ENCODE results near the gene PIK3C3.

Gene PIK3C3

GRCh38 chr18:42053188-42053781 is 98.3 kb downstream of the PIK3C3 start:
- TF ChIP-seq, protein P1, sequence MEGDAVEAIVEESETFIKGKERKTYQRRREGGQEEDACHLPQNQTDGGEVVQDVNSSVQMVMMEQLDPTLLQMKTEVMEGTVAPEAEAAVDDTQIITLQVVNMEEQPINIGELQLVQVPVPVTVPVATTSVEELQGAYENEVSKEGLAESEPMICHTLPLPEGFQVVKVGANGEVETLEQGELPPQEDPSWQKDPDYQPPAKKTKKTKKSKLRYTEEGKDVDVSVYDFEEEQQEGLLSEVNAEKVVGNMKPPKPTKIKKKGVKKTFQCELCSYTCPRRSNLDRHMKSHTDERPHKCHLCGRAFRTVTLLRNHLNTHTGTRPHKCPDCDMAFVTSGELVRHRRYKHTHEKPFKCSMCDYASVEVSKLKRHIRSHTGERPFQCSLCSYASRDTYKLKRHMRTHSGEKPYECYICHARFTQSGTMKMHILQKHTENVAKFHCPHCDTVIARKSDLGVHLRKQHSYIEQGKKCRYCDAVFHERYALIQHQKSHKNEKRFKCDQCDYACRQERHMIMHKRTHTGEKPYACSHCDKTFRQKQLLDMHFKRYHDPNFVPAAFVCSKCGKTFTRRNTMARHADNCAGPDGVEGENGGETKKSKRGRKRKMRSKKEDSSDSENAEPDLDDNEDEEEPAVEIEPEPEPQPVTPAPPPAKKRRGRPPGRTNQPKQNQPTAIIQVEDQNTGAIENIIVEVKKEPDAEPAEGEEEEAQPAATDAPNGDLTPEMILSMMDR (IDR thresholded peaks at IDR 0.05): peak; percentile 88

- TF ChIP-seq, protein P1 (IDR thresholded peaks at IDR 0.05): no peak
Measured at GRCh38 chr18:42064109-42064508, 109.1 kb downstream of the PIK3C3 start.

GRCh38 chr18:42067518-42067917 is 112.5 kb downstream of the PIK3C3 start:
- TF ChIP-seq, protein P1 (IDR thresholded peaks at IDR 0.05): no peak

DNA sequence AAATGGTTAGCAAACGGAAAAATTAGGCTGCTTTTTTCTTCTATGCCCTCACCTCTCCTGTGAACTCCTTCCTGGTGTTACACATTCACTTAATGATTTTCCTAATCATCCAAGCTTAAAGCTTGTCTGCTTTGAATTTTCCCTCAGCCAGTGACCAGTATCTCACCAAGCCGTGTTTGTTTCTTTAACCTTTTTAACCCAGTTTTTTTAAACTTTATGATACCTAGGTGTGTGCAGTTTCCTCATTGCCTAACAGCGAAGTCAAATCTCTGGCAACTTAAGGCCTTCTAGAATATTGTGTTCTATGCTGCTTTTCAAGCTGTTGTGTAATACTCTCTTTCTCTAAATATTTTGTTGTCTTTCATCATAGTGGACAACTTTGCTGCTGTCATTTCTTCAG is 113.0 kb downstream of the PIK3C3 start:
- TF ChIP-seq, protein P1 (IDR thresholded peaks at IDR 0.05): no peak

DNA sequence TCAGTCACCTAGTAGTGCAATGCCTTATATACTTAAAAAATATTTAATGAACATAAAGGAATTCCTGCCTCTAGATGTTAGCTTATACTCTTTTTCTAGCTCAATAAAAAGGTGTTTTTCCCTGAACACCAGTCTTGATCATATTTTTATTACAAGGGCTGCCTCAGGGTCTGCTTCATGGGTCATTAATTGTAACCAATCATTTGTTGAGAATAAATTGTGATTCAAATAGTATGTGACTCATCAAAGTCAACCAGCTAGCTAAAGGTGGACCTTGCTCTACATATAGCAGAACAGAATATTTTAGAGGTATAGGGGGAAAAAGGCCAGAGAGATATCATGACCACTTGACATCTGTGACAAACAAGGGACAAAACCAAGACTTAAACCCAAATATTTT is 114.0 kb downstream of the PIK3C3 start:
- TF ChIP-seq, protein P1 (IDR thresholded peaks at IDR 0.05): no peak

- TF ChIP-seq, protein P1 (IDR thresholded peaks at IDR 0.05): peak; percentile 19; the same call in 1 of the 2 replicates
Measured at GRCh38 chr18:42072407-42072806, 117.4 kb downstream of the PIK3C3 start.

DNA sequence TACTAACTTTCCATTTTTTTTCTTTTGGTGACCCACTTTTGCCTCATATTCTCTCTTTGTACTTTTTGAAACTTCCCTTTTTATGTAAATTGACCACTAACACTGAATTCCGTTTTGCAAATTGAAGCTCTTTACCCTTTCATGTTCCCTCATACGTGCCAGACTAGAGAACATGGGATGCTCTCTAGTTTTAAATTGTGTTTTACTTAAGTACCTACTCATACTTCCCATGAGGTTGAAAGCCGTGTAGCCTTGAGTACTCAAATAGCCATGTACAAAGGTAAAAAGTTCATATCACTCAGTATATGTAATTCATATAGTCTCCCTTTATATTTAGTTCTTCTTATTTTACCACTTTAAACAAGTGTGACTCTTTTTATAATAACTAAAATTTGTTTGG is 119.7 kb downstream of the PIK3C3 start:
- TF ChIP-seq, protein P1 (IDR thresholded peaks at IDR 0.05): no peak

GRCh38 chr18:42078711-42079110 is 123.7 kb downstream of the PIK3C3 start:
- TF ChIP-seq, protein P1 (IDR thresholded peaks at IDR 0.05): no peak

Data from LNCAP (cell line).